GM19467 (cell line): ENCODE measurements around the gene SLC22A23.

Experiments used
- ATAC-seq: cut with Tn5 transposase; IDR thresholded peaks from one replicate; pipeline ENCODE4 v1.9.1; 2021; ENCODE audit warnings: mild to moderate bottlenecking, moderate library complexity; ENCODE audit not compliant: unreplicated experiment

The SLC22A23 gene

GRCh38 chr6:3322366-3322890, 134.4 kb downstream of the SLC22A23 start:
- ATAC-seq, result no peak

GRCh38 chr6:3321875-3322274, 135.0 kb downstream of the SLC22A23 start:
- no peak for ATAC-seq

- no peak for ATAC-seq
Measured at GRCh38 chr6:3321042-3321441, 135.8 kb downstream of the SLC22A23 start.

GRCh38 chr6:3320238-3320811, 136.5 kb downstream of the SLC22A23 start:
- ATAC-seq, result no peak

GRCh38 chr6:3319610-3320200, 137.1 kb downstream of the SLC22A23 start:
- no peak for ATAC-seq

- ATAC-seq, result no peak
Measured at GRCh38 chr6:3318821-3319540, 137.9 kb downstream of the SLC22A23 start.

GRCh38 chr6:3318226-3318625, 138.6 kb downstream of the SLC22A23 start:
- no peak for ATAC-seq

- no peak for ATAC-seq
Measured at GRCh38 chr6:3317741-3318211, 139.1 kb downstream of the SLC22A23 start.

- no peak for ATAC-seq
Measured at GRCh38 chr6:3316818-3317217, 140.0 kb downstream of the SLC22A23 start.

GRCh38 chr6:3316331-3316730, 140.5 kb downstream of the SLC22A23 start:
- no peak for ATAC-seq

- no peak for ATAC-seq
Measured at GRCh38 chr6:3315841-3316240, 141.0 kb downstream of the SLC22A23 start.

- no peak for ATAC-seq
Measured at GRCh38 chr6:3314621-3315467, 142.0 kb downstream of the SLC22A23 start.

GRCh38 chr6:3314176-3314575, 142.7 kb downstream of the SLC22A23 start:
- ATAC-seq, result no peak

- no peak for ATAC-seq
Measured at GRCh38 chr6:3312604-3313231, 144.1 kb downstream of the SLC22A23 start.

- ATAC-seq, result no peak
Measured at GRCh38 chr6:3311826-3312225, 145.0 kb downstream of the SLC22A23 start.

GRCh38 chr6:3310703-3311102, 146.1 kb downstream of the SLC22A23 start:
- no peak for ATAC-seq

GRCh38 chr6:3310051-3310448, 146.8 kb downstream of the SLC22A23 start:
- no peak for ATAC-seq

GRCh38 chr6:3309391-3310050, 147.3 kb downstream of the SLC22A23 start:
- ATAC-seq, result no peak

- ATAC-seq, result no peak
Measured at GRCh38 chr6:3308106-3308505, 148.7 kb downstream of the SLC22A23 start.

- ATAC-seq, result no peak
Measured at GRCh38 chr6:3307436-3307835, 149.4 kb downstream of the SLC22A23 start.
